SK-N-MC (cell line): ENCODE results near the gene HSPA2.

Source experiments
- DNase-seq: peaks from one replicate; pipeline ENCODE4 v3.0.0-alpha.2; 2011; ENCODE audit warnings: low read depth, low spot score
- H3K27ac ChIP-seq: fragments of 200-600 bp; sonication (generic); 2 replicates; pipeline ENCODE4 v1.5.1; 2016; ENCODE audit warnings: mixed run types
- H3K36me3 ChIP-seq: fragments of 200-600 bp; sonication (generic); 2 replicates; pipeline ENCODE4 v1.6.1; 2017; ENCODE audit warnings: antibody characterized with exemption, low read length, mixed read lengths; ENCODE audit not compliant: insufficient read depth
- H3K4me3 ChIP-seq: fragments of 200-600 bp; sonication (generic); 2 replicates; pipeline ENCODE4 v1.5.1; 2016
- H3K9ac ChIP-seq: fragments of 200-600 bp; sonication (generic); 2 replicates; pipeline ENCODE4 v1.8.0; 2017; ENCODE audit warnings: mixed run types, mixed read lengths; ENCODE audit not compliant: insufficient read length
- H3K9me3 ChIP-seq: fragments of 200-600 bp; sonication (generic); 2 replicates; pipeline ENCODE4 v1.6.1; 2017; ENCODE audit warnings: low read depth, mild to moderate bottlenecking, antibody characterized with exemption, low read length, moderate library complexity, mixed read lengths
- EZH2 ChIP-seq: fragments of 200-600 bp; sonication (generic); IDR thresholded peaks from one replicate; pipeline ENCODE4 v1.6.1; 2017; ENCODE audit warnings: antibody characterized with exemption
- FOXP2 ChIP-seq: optimal IDR thresholded peaks from 2 replicates; pipeline ENCODE3; 2011; ENCODE audit warnings: mild to moderate bottlenecking, moderate library complexity; ENCODE audit not compliant: insufficient read depth; ENCODE audit errors: extremely low read length, control extremely low read depth
- POLR2AphosphoS5 ChIP-seq: IDR thresholded peaks from 2 replicates; pipeline ENCODE4 v1.6.1; 2012; ENCODE audit warnings: mild to moderate bottlenecking, low read depth, low read length, borderline replicate concordance

The HSPA2 gene

GRCh38 chr14:64502887-64503433 lies 37.6 kb upstream of the HSPA2 start:
- peaks cover 3% of the 10 kb centered on the region; the same call in 1 of the 2 replicates for H3K36me3 ChIP-seq
- H3K9me3 ChIP-seq: no peaks in the 10 kb centered on the region
- no peak for TF ChIP-seq EZH2
- no peak for TF ChIP-seq POLR2AphosphoS5
- TF ChIP-seq FOXP2: no peak
- H3K4me3 ChIP-seq: peak overlapping the region; percentile 90
- peak overlapping the region; percentile 95 for H3K9ac ChIP-seq
- peak overlapping the region; percentile 90 for H3K27ac ChIP-seq
- no peak for DNase-seq

DNA sequence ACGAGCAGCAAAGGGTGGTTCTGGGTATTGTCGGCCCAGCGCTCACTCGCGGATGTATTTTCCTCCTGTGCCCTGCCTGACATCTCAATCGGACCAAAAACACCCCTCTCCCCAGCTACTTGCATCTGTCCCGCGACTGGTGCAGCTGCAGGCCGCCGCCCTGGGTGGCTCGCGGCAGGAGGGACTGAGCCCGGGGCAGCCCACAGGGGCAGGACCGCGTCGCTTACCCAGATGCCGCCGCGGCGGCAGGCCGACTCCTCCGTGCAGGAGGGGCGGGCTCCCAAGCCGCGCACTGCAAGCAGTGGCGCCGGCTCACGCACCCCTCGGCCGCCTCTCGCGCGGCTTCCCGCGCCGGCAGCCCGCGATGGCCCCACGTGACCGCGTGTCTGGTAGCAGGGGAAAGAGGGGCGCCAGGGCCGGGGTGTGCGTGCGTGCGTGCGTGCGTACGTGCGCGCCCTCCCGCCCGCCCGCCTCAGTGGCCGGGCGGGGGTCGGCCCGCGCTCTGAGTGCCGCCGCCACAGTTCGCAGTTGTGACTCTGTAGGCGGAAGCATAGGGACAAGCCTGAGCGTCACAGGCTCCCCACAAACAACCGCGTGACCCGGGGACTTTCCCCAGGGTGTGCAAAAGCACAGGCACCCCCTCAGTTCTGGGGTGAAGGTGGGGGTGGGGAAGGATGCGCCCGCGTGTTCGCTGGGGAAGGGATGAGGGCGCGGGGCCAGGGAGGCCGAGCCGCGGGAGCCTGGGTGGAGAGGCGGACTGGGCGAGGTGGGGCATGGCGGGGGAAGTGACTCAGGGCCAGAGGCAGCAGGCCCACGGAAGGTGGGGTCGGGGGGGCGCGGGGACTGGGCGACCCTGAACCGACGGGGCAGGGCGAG lies 36.9 kb upstream of the HSPA2 start, which contains the start of gene ZBTB25:
TSS of gene ZBTB25 (minus strand) at position 405 of the 876 bp plus-strand sequence. CDS start 13,305 bp downstream, outside the sequence.
- no peak for DNase-seq

GRCh38 chr14:64504310-64504896 lies 36.1 kb upstream of the HSPA2 start, which contains the start of gene ZBTB1:
Gene ZBTB1, plus strand, starts transcription at chr14:64504770. Its CDS starts 16,735 bp downstream, at chr14:64521505.
- Histone ChIP-seq H3K4me3 (peak within 1 kb of the TSS; percentile 90), H3K9ac (peak within 1 kb of the TSS; percentile 99), H3K9me3 (no peaks in the 10 kb centered on the region), H3K27ac (peak within 1 kb of the TSS; percentile 98), H3K36me3 (no peaks in the 10 kb centered on the region)
- TF ChIP-seq POLR2AphosphoS5: peak; percentile 63; the same call in 1 of the 2 replicates
- no peak for TF ChIP-seq EZH2
- no peak for DNase-seq

More for the DNA sequence above, 36.9 kb upstream of the HSPA2 start, which contains the start of gene ZBTB25:
- peaks cover 3% of the 10 kb centered on the region; the same call in 1 of the 2 replicates for H3K36me3 ChIP-seq
- peak within 1 kb of the TSS; percentile 90 for H3K4me3 ChIP-seq
- no peaks in the 10 kb centered on the region for H3K9me3 ChIP-seq
- H3K9ac ChIP-seq: peak within 1 kb of the TSS; percentile 99
- TF ChIP-seq FOXP2: peak; percentile 38
- TF ChIP-seq EZH2: no peak
- peak; percentile 70 for TF ChIP-seq POLR2AphosphoS5
- peak within 1 kb of the TSS; percentile 98 for H3K27ac ChIP-seq

DNA sequence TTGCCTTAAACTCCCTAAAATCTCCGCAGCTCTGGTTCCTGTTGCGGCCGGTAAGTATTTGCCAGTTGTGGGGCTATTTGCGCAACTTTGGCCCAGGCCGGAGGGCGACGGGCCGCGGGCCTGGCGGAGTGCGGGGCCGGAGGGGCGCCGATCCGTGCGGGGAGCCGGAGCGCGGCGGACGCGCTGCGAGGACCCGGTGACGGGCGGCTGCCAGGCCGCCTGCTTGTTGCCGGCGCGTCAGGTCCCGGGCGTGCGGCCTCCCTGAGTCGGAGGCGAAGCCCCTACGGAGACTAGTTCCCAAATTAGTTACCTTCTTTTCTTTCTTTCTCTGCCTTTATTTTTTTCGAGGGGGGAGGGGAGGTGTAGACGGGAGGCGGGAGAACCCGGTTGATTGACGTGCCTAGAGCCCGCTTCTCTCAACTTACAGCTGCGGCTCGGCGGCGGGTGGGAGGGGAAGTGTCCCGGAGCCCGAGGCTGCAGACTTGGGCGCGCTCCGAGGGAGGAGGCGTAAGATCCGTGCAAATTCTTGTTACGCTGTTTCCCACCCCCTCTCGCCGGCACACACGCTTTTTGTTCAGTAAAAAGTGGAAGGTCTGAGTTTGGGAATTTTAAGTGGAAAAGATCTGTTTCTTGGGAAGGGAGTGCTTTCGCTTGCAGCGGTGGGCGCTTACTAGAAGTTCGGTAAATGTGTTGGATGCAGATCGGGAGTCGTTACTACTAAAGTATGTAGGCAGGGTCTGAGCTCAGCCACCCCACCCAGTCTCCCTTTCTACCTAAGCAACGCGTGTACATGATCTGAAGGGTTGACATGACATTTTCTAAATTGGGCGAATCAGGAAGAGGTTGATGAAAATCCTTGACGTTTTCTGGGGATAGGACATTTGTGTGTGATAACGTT lies 35.4 kb upstream of the HSPA2 start:
- Histone ChIP-seq H3K36me3 (no peaks in the 10 kb centered on the region), H3K4me3 (peak overlapping the region; percentile 90), H3K9ac (peak overlapping the region; percentile 99), H3K27ac (peak overlapping the region; percentile 98), H3K9me3 (no peaks in the 10 kb centered on the region)
- TF ChIP-seq POLR2AphosphoS5 (peak; percentile 42; the same call in 1 of the 2 replicates), EZH2 (no peak)
- DNase-seq: no peak

DNA sequence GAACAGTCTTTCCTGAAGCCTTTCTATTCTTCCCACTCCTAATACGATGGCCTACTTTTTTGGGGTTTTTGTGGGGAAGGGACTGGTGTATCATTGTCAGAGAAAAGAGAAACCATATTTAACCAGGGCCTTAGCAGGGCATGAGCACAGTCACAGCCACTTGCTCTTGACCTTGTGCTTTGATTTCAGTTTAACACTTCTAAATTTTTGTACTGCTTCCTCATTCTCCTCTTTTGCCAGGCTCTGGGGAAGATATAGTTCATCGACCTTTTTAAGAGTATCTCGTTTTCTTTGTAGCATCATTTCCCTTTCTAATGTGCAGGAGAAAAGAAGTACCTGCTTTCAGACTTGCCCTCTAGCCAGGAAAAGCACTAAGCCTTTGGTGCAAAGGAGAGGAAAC lies 33.8 kb upstream of the HSPA2 start:
- Histone ChIP-seq H3K27ac (no peak overlapping the region; the same call in 1 of the 2 replicates), H3K36me3 (no peaks in the 10 kb centered on the region), H3K9ac (peak overlapping the region; percentile 38), H3K9me3 (no peaks in the 10 kb centered on the region), H3K4me3 (peak overlapping the region; percentile 20)
- TF ChIP-seq EZH2: no peak
- no peak for TF ChIP-seq FOXP2
- TF ChIP-seq POLR2AphosphoS5: no peak
- no peak for DNase-seq

DNA sequence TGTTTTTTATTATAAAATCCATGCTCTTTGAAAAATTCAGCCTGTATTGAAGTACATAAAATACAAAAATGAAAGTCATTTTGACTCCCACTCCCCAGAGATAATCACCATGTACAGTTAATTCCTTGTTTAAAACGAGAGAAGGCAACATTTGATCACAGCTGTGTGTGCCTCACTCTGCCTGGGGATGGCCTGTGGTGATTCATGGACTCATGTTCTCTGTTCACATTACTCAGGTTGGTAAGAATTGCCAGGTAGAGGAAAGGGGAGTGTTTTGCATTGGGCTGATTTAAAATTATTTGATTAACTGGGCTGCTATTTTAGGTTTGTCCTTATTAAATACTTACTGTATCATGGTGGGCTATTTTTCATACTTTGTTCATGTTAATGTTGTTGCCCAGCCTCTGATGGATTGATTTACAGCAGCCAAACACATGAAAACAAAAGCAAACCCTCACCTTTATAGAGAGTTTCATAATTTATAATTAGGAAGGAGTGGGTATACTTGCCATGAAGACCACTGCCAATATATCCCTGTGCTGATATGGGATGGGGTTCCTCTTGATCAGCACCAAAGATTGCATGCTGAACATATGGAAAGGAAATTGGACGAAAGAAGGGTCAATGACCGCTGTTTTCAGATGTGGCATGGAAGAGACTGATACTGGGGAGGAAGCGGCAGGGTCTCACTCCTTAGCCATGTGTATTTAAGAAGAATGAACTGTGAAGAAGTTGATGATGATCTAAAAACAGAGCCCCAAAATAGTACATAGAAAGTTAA lies 33.0 kb upstream of the HSPA2 start:
- H3K9ac ChIP-seq: peak overlapping the region; percentile 38
- no peaks in the 10 kb centered on the region for H3K36me3 ChIP-seq
- no peaks in the 10 kb centered on the region for H3K9me3 ChIP-seq
- TF ChIP-seq POLR2AphosphoS5 (no peak), EZH2 (no peak), FOXP2 (no peak)
- no peak for DNase-seq
- H3K27ac ChIP-seq: no peak overlapping the region
- no peak overlapping the region for H3K4me3 ChIP-seq

- H3K4me3 ChIP-seq: no peak overlapping the region
- no peaks in the 10 kb centered on the region for H3K9me3 ChIP-seq
- no peak for DNase-seq
- H3K27ac ChIP-seq: no peak overlapping the region
- H3K36me3 ChIP-seq: no peaks in the 10 kb centered on the region
- no peak overlapping the region for H3K9ac ChIP-seq
- TF ChIP-seq POLR2AphosphoS5: no peak
- TF ChIP-seq FOXP2: no peak
Measured at GRCh38 chr14:64508215-64508776, 32.2 kb upstream of the HSPA2 start.
